K562 (cell line): ENCODE measurements around the gene ZNF787. TPM values are rescaled to one million over a fixed set of nuclear protein-coding genes. Genes with fewer than 3 reads are reported as not detected.

Experiments
- ATF1 ChIP-seq, 2 experiments: fragments of 450-650 bp in 1 of 2; IDR thresholded peaks; 2 replicates each; pipeline ENCODE4 v1.6.1; 2016; ENCODE audit warnings: missing compliant biosample characterization in 1 of 2, missing genetic modification characterization in 1 of 2
- CEBPG ChIP-seq, 3 experiments: fragments of 200-800 bp in 1 of 3; sonication (Bioruptor generic) in 1 of 3; sonication (generic) in 1 of 3; formaldehyde crosslinking in 1 of 3; IDR thresholded peaks in 2 of 3; conservative IDR thresholded peaks in 1 of 3; 2 replicates each; pipeline versions ENCODE4 v1.6.1 to v1.8.0; 2016 to 2022; ENCODE audit warnings: missing compliant biosample characterization in 2 of 3, missing genetic modification characterization in 2 of 3, mild to moderate bottlenecking in 1 of 3, missing genetic modification reagents in 1 of 3
- CREB1 ChIP-seq, 2 experiments: sonication (generic) in 1 of 2; formaldehyde crosslinking in 1 of 2; IDR thresholded peaks; 2 replicates each; pipeline versions ENCODE4 v1.6.1 to v1.8.0; 2012 to 2022; ENCODE audit warnings: inconsistent platforms in 1 of 2, mild to moderate bottlenecking in 1 of 2, missing genetic modification reagents in 1 of 2, moderate library complexity in 1 of 2
- GABPB1 ChIP-seq: sonication (generic); formaldehyde crosslinking; IDR thresholded peaks from 2 replicates; pipeline ENCODE4 v1.8.0; 2022; ENCODE audit warnings: mild to moderate bottlenecking, missing genetic modification reagents
- GABPB2 ChIP-seq: fragments of 250-450 bp; sonication (Bioruptor Pico); conservative IDR thresholded peaks from 2 replicates; pipeline ENCODE4 v1.5.1; 2021; ENCODE audit warnings: mild to moderate bottlenecking
- NCOR1 ChIP-seq: fragments of 450-650 bp; IDR thresholded peaks from 2 replicates; pipeline ENCODE4 v1.6.1; 2016; ENCODE audit warnings: mild to moderate bottlenecking, moderate library complexity
- POLR2H ChIP-seq: IDR thresholded peaks from 2 replicates; pipeline ENCODE4 v1.6.1; 2016; ENCODE audit warnings: missing genetic modification characterization, low read depth, mild to moderate bottlenecking, control low read depth, missing compliant biosample characterization, moderate library complexity
- SIN3A ChIP-seq, 2 experiments: fragments of 150-350 bp in 1 of 2; IDR thresholded peaks; 2 replicates each; pipeline ENCODE4 v1.6.1; 2011 to 2016; ENCODE audit warnings: borderline replicate concordance in 2 of 2, low read depth in 2 of 2, low read length in 2 of 2, mild to moderate bottlenecking in 2 of 2, moderate library complexity in 2 of 2; ENCODE audit not compliant: control insufficient read depth in 1 of 2
- TAF1 ChIP-seq: IDR thresholded peaks from 2 replicates; pipeline ENCODE4 v1.6.1; 2011; ENCODE audit warnings: mild to moderate bottlenecking, low read length, moderate library complexity; ENCODE audit not compliant: insufficient read depth, control insufficient read depth, severe bottlenecking; ENCODE audit errors: extremely low read depth
- ZBTB1 ChIP-seq: sonication (generic); formaldehyde crosslinking; IDR thresholded peaks from 2 replicates; pipeline ENCODE4 v1.8.1; 2023; ENCODE audit warnings: missing genetic modification reagents, low read depth, mild to moderate bottlenecking, borderline replicate concordance
- polyA plus RNA-seq, 8 experiments: library from polyadenylated mRNA; depleted of rRNA in 4 of 8; stranded (reverse) in 5 of 8; unstranded in 3 of 8; fragments of >200 nt; fragmentation: Nextera tagmentation in 2 of 8; fragmentation: Illumina TruSeq in 1 of 8; extraction: Ambion mirVana in 2 of 8; extraction: Trizol in 1 of 8; gene quantifications; 2 replicates each; pipeline versions ENCODE4 v1.2.1 to v1.2.3, GENCODE V29; 2011 to 2014; ENCODE audit warnings: inconsistent platforms in 1 of 8, missing spikeins in 1 of 8
- total RNA-seq, 7 experiments: library from RNA; depleted of rRNA in 6 of 7; stranded (reverse); fragments of >200 nt in 6 of 7; fragmentation: Illumina TruSeq in 2 of 7; extraction: Trizol in 2 of 7; gene quantifications; 2 replicates each; pipeline versions ENCODE4 v1.2.1 to v1.2.3, GENCODE V29; 2011 to 2021; ENCODE audit warnings: low replicate concordance in 1 of 7
- TF ChIP-seq, protein P1 (sequence below): fragments of 250-450 bp; sonication (Bioruptor Pico); IDR thresholded peaks from 2 replicates; pipeline ENCODE4 v1.4.0; 2020; ENCODE audit warnings: mild to moderate bottlenecking, moderate library complexity, borderline replicate concordance
- TF ChIP-seq, protein P2 (sequence below): fragments of 250-450 bp; sonication (Bioruptor Pico); IDR thresholded peaks from 2 replicates; pipeline ENCODE4 v1.5.0; 2021; ENCODE audit warnings: mild to moderate bottlenecking, borderline replicate concordance
- TF ChIP-seq, protein P3 (sequence below): fragments of 250-450 bp; sonication (Bioruptor Pico); IDR thresholded peaks from 2 replicates; pipeline ENCODE4 v1.8.0; 2022; ENCODE audit warnings: moderate library complexity, mild to moderate bottlenecking, inconsistent platforms
- TF ChIP-seq, protein P4 (sequence below): fragments of 450-650 bp; IDR thresholded peaks from 2 replicates; pipeline ENCODE4 v1.6.1; 2014; ENCODE audit warnings: low read depth, mild to moderate bottlenecking, moderate library complexity, borderline replicate concordance

Gene ZNF787
- total and polyA plus RNA-seq, 9 of the 15 experiments (the other 6 are each of a cell fraction or from before 2014, with no cell fraction given), result 0.45 to 77.6 (median 7.3) TPM

DNA sequence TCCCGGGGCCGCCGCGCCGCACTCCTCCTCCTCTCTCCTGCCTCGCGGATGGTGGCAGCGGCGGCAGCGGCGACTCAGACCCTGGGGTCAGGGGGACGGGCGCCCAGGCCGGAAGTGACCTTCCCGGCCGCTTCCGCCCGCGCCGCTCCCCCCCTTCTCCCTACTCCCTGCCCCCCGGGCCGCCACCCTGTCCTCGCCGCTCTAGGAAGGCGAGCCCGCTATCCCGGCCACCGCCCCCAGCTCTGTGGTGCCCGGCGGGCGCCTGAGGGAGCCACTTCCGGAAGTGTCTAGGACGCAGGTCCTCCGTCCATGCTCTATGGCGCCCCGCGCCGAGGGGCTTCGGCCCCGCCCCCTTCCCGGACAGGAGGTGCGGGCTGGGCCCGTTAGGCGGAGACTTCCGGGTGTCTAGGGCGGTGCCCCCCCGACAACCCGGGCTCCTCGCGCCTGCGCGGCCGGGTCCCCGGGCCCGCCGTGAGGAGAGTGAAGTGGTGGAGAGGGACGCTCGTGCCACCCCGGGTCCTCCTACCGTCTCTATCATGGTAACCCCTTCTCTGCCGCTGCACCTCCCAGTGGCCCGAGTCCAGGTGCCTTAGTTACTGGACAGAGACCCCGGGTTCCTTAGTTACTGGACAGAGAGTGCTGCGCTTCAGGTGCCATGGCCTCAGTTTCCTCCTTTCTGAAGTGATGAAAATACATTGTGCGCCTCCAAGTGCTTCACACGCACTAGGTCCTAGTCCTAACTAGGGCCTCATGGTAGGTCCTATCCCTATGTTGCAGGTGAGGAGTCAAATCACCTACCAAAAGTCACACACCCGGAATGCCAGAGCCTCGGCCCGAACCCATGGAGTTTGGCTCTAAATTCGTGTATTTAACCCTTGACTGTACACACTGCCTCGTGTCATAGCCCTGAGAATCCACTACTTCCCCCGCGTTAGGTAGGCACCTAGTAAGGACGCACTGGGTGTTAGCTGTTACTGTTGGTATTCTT lies at the start of gene ZNF787 (continued):
- TF ChIP-seq, protein P1, sequence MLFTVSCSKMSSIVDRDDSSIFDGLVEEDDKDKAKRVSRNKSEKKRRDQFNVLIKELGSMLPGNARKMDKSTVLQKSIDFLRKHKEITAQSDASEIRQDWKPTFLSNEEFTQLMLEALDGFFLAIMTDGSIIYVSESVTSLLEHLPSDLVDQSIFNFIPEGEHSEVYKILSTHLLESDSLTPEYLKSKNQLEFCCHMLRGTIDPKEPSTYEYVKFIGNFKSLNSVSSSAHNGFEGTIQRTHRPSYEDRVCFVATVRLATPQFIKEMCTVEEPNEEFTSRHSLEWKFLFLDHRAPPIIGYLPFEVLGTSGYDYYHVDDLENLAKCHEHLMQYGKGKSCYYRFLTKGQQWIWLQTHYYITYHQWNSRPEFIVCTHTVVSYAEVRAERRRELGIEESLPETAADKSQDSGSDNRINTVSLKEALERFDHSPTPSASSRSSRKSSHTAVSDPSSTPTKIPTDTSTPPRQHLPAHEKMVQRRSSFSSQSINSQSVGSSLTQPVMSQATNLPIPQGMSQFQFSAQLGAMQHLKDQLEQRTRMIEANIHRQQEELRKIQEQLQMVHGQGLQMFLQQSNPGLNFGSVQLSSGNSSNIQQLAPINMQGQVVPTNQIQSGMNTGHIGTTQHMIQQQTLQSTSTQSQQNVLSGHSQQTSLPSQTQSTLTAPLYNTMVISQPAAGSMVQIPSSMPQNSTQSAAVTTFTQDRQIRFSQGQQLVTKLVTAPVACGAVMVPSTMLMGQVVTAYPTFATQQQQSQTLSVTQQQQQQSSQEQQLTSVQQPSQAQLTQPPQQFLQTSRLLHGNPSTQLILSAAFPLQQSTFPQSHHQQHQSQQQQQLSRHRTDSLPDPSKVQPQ, result no peak
- TF ChIP-seq ATF1 (CRISPR knock-in tag; IDR thresholded peaks at IDR 0.05) (no peak), ATF1 (tag; IDR thresholded peaks at IDR 0.05) (peak; percentile 68), NCOR1 (peak; percentile 56; the same call in 1 of the 2 replicates), CREB1 (IDR thresholded peaks at IDR 0.05) (peak; percentile 30), CREB1 (CRISPR knock-in tag; IDR thresholded peaks at IDR 0.05) (peak; percentile 40; the same call in 1 of the 2 replicates), TAF1 (peak; percentile 55), CEBPG (CRISPR knock-in tag; IDR thresholded peaks at IDR 0.05) (no peak), CEBPG (tag; conservative IDR thresholded peaks at IDR 0.05 in 1 of 2, IDR thresholded peaks at IDR 0.05 in 1 of 2) (no peak), GABPB1 (CRISPR knock-in tag) (peak; percentile 95), GABPB2 (no peak), SIN3A (IDR thresholded peaks at IDR 0.05; ENCODE audit: borderline replicate concordance in 2 of 2, control insufficient read depth in 1 of 2, low read depth in 2 of 2, low read length in 2 of 2) (peak; percentile 22 to 78; a peak in 1 of 4 replicates), POLR2H (tag) (peak; percentile 64), ZBTB1 (CRISPR knock-in tag) (no peak)
- TF ChIP-seq, protein P2, sequence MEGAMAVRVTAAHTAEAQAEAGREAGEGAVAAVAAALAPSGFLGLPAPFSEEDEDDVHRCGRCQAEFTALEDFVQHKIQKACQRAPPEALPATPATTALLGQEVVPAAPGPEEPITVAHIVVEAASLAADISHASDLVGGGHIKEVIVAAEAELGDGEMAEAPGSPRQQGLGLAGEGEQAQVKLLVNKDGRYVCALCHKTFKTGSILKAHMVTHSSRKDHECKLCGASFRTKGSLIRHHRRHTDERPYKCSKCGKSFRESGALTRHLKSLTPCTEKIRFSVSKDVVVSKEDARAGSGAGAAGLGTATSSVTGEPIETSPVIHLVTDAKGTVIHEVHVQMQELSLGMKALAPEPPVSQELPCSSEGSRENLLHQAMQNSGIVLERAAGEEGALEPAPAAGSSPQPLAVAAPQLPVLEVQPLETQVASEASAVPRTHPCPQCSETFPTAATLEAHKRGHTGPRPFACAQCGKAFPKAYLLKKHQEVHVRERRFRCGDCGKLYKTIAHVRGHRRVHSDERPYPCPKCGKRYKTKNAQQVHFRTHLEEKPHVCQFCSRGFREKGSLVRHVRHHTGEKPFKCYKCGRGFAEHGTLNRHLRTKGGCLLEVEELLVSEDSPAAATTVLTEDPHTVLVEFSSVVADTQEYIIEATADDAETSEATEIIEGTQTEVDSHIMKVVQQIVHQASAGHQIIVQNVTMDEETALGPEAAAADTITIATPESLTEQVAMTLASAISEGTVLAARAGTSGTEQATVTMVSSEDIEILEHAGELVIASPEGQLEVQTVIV (CRISPR knock-in tag), result no peak
- TF ChIP-seq, protein P3, sequence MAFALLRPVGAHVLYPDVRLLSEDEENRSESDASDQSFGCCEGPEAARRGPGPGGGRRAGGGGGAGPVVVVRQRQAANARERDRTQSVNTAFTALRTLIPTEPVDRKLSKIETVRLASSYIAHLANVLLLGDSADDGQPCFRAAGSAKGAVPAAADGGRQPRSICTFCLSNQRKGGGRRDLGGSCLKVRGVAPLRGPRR (CRISPR knock-in tag), result no peak
- TF ChIP-seq, protein P4, sequence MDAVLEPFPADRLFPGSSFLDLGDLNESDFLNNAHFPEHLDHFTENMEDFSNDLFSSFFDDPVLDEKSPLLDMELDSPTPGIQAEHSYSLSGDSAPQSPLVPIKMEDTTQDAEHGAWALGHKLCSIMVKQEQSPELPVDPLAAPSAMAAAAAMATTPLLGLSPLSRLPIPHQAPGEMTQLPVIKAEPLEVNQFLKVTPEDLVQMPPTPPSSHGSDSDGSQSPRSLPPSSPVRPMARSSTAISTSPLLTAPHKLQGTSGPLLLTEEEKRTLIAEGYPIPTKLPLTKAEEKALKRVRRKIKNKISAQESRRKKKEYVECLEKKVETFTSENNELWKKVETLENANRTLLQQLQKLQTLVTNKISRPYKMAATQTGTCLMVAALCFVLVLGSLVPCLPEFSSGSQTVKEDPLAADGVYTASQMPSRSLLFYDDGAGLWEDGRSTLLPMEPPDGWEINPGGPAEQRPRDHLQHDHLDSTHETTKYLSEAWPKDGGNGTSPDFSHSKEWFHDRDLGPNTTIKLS, result peak; percentile 94
- TF ChIP-seq, all 486 proteins: peak for 118
